Activated CD4-positive, alpha-beta memory T cell treated with anti-CD3 and anti-CD28 coated beads, Interleukin-2, amount 10 ng/mL, durations not matched to agents 7 days and 5 days (primary cell): Measurements from ENCODE around the gene PLD2. TPM values are rescaled to one million over a fixed set of nuclear protein-coding genes. Genes with fewer than 3 reads are reported as not detected.

ENCODE experiments used
- CTCF ChIA-PET: fragments of 350-600 bp; sonication (Branson Sonifier 250); formaldehyde crosslinking; loops from one replicate; lab custom pipeline; 2021; ENCODE audit warnings: antibody characterized with exemption, inconsistent platforms; lab: Charles Lee
- POLR2A ChIA-PET: fragments of 350-600 bp; sonication (Branson Sonifier 250); formaldehyde crosslinking; loops from one replicate; lab custom pipeline; 2021; ENCODE audit warnings: antibody characterized with exemption; lab: Charles Lee
- DNase-seq: peaks from one replicate; pipeline ENCODE4 v3.0.0-alpha.2; 2020
- H3K27ac Mint-ChIP-seq: one replicate; pipeline ENCODE4 v1.8.0; 2021; ENCODE audit warnings: mild to moderate bottlenecking, mixed read lengths
- H3K27me3 Mint-ChIP-seq: one replicate; pipeline ENCODE4 v1.8.0; 2021; ENCODE audit warnings: mixed read lengths
- H3K36me3 Mint-ChIP-seq: one replicate; pipeline ENCODE4 v1.8.0; 2021; ENCODE audit warnings: low read depth, mixed read lengths
- H3K4me1 Mint-ChIP-seq: one replicate; pipeline ENCODE4 v1.8.0; 2021; ENCODE audit warnings: mixed read lengths
- H3K4me3 Mint-ChIP-seq: one replicate; pipeline ENCODE4 v1.8.0; 2021; ENCODE audit warnings: mild to moderate bottlenecking, mixed read lengths
- H3K9me3 Mint-ChIP-seq: one replicate; pipeline ENCODE4 v1.8.0; 2021; ENCODE audit warnings: mixed read lengths
- total RNA-seq, 2 experiments: library from RNA; stranded (reverse); gene quantifications; one replicate each; pipeline ENCODE4 v1.2.3, GENCODE V29; 2021

PLD2 gene, protein sequence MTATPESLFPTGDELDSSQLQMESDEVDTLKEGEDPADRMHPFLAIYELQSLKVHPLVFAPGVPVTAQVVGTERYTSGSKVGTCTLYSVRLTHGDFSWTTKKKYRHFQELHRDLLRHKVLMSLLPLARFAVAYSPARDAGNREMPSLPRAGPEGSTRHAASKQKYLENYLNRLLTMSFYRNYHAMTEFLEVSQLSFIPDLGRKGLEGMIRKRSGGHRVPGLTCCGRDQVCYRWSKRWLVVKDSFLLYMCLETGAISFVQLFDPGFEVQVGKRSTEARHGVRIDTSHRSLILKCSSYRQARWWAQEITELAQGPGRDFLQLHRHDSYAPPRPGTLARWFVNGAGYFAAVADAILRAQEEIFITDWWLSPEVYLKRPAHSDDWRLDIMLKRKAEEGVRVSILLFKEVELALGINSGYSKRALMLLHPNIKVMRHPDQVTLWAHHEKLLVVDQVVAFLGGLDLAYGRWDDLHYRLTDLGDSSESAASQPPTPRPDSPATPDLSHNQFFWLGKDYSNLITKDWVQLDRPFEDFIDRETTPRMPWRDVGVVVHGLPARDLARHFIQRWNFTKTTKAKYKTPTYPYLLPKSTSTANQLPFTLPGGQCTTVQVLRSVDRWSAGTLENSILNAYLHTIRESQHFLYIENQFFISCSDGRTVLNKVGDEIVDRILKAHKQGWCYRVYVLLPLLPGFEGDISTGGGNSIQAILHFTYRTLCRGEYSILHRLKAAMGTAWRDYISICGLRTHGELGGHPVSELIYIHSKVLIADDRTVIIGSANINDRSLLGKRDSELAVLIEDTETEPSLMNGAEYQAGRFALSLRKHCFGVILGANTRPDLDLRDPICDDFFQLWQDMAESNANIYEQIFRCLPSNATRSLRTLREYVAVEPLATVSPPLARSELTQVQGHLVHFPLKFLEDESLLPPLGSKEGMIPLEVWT
- total RNA-seq: 10 to 100 TPM; 17.4 to 20.7 TPM

DNA sequence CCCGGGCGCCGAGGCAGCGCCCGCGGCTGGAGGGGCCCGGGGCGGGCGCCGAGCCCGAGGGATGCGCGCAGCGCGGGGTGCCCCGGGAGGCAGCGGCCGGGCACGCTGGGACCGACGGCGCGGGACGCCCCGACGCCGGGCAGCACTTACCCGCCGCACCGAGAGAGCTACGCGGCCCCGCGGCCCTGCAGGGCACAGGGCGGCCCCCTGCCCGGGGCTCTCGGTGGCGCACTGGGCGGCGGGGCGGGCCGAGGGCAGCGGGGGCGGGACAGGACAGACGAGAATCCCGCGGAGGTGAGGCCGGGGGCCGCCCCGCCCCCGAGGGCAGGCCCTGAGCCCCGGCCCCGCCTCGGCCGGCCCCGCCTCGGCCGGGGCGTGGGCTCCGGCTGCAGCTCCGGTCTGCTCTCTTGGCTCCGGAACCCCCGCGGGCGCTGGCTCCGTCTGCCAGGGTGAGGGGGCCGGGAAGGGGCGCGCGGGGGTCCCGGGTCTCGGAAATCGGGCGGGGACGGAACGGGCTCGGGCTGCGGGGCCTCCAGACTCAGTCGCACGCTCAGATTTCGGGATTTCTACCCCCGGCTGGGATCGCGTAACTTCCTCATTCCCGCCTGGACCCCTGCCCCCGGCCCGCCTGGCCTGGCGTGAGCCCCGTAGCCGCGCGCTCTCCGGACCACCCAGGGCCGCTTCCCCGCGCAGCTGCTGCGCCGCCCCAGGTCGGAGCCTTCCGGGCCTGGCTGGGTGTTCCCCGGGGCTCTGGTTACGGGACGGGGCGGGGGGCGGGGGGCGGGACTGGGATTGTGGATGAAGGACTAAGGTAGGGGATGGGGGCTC lies at the start of gene PLD2:
TSS of gene PLD2 (plus strand) at position 376 of the 828 bp plus-strand sequence. CDS start 621 bp downstream, outside the sequence.
- peaks cover 4% of the 10 kb centered on the region for H3K36me3 Mint-ChIP-seq
- no peaks in the 10 kb centered on the region for H3K27me3 Mint-ChIP-seq
- ChIA-PET POLR2A (interaction anchor here (0.6 to 2.0 kb wide), 12 partner anchors 9 to 104 kb away, joined by 3 to 19 read pairs (median 4); partner anchors contain the start of genes ARRB2, GLTPD2, MINK1 and PELP1), CTCF (interaction anchor here (1.3 to 3.6 kb wide), 4 partner anchors 11 to 82 kb away, joined by 3 to 17 read pairs (median 6); partner anchors contain the start of genes GLTPD2, MED11 and PSMB6)
- H3K27ac Mint-ChIP-seq: no peak within 1 kb of the TSS
- H3K9me3 Mint-ChIP-seq: no peaks in the 10 kb centered on the region
- H3K4me1 Mint-ChIP-seq: peaks cover 23% of the 10 kb centered on the region
- peak within 1 kb of the TSS; percentile 74 for H3K4me3 Mint-ChIP-seq
- DNase-seq: peak; percentile 88

DNA sequence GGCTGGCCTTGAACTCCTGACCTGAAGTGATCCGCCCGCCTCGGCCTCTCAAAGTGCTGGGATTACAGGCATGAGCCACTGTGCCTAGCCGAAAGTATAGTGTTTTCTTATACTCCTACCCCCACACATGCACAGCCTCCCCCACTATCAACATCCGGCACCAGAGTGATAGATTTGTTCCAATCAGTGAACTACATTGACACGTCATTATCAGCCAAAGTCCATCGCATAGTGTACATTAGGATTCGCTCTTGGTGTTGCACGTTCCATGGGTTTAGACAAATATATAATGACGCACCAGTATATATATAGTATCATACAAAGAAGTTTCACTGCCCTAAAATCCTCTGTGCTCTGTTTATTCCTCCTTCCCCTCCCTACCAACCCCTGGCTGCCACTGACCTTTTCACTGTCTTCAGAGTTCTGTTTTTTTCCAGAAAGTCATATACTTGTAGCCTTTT lies 47.1 kb upstream of the PLD2 start:
- Mint-ChIP-seq H3K36me3 (no peaks in the 10 kb centered on the region), H3K27ac (no peak overlapping the region), H3K9me3 (no peaks in the 10 kb centered on the region), H3K4me3 (no peak overlapping the region), H3K27me3 (peaks cover 29% of the 10 kb centered on the region), H3K4me1 (no peaks in the 10 kb centered on the region)
- POLR2A ChIA-PET: no interaction called here
- no peak for DNase-seq
- CTCF ChIA-PET: no interaction called here

DNA sequence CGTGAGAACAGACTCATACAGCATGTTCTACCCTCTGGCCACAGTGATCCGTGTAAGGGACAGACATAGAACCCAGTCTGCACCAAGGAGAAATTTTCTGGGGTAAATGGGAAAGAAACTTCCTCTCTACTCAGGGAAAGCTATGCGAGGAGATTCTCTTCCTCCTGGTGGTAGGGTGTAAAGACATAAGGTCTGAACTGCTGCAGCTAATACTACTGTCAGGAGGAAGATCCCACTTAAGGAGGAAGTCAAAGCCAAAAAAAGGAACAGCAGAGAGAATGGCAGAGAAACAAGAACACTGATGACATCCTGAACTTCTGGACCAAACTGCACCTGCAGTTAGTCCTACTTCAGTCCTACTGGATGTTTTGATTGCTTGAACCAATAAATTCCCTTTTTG lies 42.4 kb upstream of the PLD2 start:
- CTCF ChIA-PET: no interaction called here

DNA sequence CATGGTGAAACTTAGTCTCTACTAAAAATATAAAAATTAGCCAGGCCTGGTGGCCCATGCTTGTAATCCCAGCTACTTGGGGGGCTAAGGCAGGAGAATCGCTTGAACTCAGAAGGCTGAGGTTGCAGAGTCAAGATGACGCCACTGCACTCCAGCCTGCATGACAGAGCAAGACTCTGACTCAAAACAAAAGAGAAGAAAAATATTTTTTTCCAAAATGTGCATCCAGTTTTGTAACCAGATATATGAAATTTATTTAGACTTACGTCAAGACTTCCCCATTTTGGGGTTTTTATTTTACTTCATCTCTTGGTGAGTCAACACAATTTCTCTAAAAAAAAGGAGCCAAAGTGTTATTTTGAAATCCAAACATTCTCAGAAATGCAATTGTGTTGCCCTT lies 40.8 kb upstream of the PLD2 start:
- Mint-ChIP-seq H3K36me3 (no peaks in the 10 kb centered on the region), H3K9me3 (no peaks in the 10 kb centered on the region), H3K27ac (no peak overlapping the region), H3K4me3 (no peak overlapping the region), H3K4me1 (peaks cover 12% of the 10 kb centered on the region), H3K27me3 (peaks cover 16% of the 10 kb centered on the region)
- POLR2A ChIA-PET: no interaction called here
- DNase-seq: no peak
- CTCF ChIA-PET: no interaction called here

More for the DNA sequence above, 42.4 kb upstream of the PLD2 start:
- peaks cover 22% of the 10 kb centered on the region for H3K27me3 Mint-ChIP-seq
- POLR2A ChIA-PET: no interaction called here
- no peak overlapping the region for H3K27ac Mint-ChIP-seq
- H3K36me3 Mint-ChIP-seq: no peaks in the 10 kb centered on the region
- no peaks in the 10 kb centered on the region for H3K9me3 Mint-ChIP-seq
- peaks cover 2% of the 10 kb centered on the region for H3K4me1 Mint-ChIP-seq
- no peak overlapping the region for H3K4me3 Mint-ChIP-seq
- no peak for DNase-seq

DNA sequence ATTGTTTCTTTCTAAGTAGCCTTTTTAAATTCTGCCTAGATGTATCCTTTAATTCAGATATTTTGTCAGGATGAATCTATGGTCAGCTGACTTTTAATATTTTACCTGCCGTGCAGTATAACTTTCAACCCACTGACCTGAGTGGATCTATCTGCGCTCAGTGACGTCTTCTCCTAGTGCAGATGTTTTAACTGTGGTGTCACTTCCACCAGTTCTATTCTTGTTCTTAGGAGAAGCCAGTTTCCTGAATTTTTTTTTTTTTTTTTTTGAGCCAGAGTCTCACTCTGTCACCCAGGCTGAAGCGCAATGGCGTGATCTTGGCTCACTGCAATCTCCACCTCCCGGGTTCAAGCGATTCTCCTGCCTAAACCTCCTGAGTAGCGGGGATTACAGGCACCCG lies 40.2 kb upstream of the PLD2 start:
- no peak for DNase-seq
- Mint-ChIP-seq H3K27me3 (peaks cover 16% of the 10 kb centered on the region), H3K4me1 (peaks cover 17% of the 10 kb centered on the region), H3K4me3 (no peak overlapping the region), H3K27ac (no peak overlapping the region), H3K36me3 (no peaks in the 10 kb centered on the region), H3K9me3 (no peaks in the 10 kb centered on the region)
- ChIA-PET CTCF (no interaction called here), POLR2A (no interaction called here)

DNA sequence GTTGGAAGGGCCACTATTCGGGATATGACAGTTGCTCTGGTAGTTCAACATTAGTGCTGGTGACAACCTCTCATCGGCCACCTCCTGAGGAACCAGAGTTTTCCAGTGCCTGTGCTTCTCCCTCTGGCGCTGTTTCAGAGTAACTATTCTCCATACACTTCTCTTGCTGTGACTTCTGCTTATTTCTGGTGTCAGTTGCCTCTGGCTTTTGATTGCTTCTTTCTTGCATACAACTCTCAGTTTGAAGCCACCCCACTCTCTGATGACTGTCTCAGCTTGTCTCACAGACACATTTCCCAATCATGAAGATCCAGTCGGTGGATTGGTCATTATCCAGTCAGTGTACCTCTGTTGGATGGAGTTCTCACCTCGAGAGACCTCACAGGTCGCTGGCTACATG lies 38.7 kb upstream of the PLD2 start:
- CTCF ChIA-PET: no interaction called here
- Mint-ChIP-seq H3K4me1 (peaks cover 26% of the 10 kb centered on the region), H3K4me3 (no peak overlapping the region), H3K27me3 (peaks cover 19% of the 10 kb centered on the region), H3K9me3 (no peaks in the 10 kb centered on the region), H3K36me3 (no peaks in the 10 kb centered on the region), H3K27ac (no peak overlapping the region)
- POLR2A ChIA-PET: no interaction called here
- DNase-seq: no peak

DNA sequence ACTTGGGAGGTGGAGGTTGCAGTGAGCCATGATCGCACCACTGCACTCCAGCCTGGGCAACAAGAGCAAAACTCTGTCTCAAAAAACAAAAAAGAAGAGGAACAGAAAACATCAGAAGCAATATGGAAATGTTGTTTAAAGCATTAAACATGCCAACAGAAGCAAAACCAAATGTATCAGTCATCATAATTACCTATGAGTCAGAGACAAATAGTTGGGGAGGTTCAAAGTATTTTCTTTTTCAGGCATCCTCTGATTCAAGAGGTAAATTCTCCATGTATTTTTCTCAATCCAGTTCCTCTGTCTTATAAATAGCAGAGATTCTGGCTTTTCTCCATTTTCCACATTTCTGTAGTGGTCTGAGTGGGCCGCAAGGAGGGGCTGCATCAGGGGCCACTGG lies 37.3 kb upstream of the PLD2 start:
- DNase-seq: no peak
- Mint-ChIP-seq H3K27ac (no peak overlapping the region), H3K36me3 (no peaks in the 10 kb centered on the region), H3K4me3 (no peak overlapping the region), H3K4me1 (peaks cover 28% of the 10 kb centered on the region), H3K27me3 (peaks cover 20% of the 10 kb centered on the region), H3K9me3 (no peaks in the 10 kb centered on the region)
- POLR2A ChIA-PET: no interaction called here
- CTCF ChIA-PET: interaction anchor here (0.7 kb wide), 1 partner anchor 114 kb away, joined by 4 read pairs; no protein-coding TSS in a partner anchor

DNA sequence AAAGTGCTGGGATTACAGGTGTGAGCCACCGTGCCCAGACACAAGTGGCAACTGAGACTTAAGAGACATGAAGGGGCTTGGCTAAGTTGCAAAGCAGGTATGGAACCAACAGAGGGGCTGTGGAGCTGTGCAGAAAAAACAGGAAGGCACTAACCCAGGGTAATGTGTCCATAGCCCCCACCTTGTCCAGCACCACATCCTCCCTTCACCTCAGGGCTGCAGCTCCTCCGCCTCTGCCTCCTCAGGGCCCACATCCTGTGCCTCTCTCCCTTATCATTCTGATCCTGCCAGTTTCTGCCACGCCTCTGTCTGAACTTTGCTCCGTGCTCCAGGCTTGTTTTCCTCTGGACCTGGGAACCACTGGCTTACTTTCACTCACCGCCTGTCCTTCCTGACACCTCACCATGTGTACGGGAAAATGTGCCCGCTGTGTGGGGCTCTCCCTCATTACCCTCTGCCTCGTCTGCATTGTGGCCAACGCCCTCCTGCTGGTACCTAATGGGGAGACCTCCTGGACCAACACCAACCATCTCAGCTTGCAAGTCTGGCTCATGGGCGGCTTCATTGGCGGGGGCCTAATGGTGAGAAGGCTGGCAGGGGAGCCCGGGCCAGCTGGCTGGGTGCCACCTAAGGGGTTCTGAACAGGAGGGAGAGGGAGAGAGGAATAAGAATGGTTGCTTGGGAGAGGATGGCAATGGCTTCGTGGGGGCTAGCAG lies 35.3 kb upstream of the PLD2 start, which contains the start of gene TM4SF5:
TSS of gene TM4SF5 (plus strand) at position 368 of the 716 bp plus-strand sequence. CDS start at position 405, 37 bp downstream.
- ChIA-PET CTCF (interaction anchor here (0.8 to 2.3 kb wide), 4 partner anchors 16 to 61 kb away, joined by 3 to 18 read pairs (median 4); partner anchors contain the start of genes ARRB2 and GLTPD2), POLR2A (interaction anchor here (0.8 to 2.0 kb wide), 3 partner anchors 15 to 62 kb away, joined by 3 to 9 read pairs (median 6); partner anchors contain the start of genes ARRB2 and VMO1)
- Mint-ChIP-seq H3K27me3 (peaks cover 22% of the 10 kb centered on the region), H3K9me3 (no peaks in the 10 kb centered on the region), H3K4me1 (peaks cover 28% of the 10 kb centered on the region), H3K4me3 (no peak within 1 kb of the TSS), H3K36me3 (no peaks in the 10 kb centered on the region), H3K27ac (peak within 1 kb of the TSS; percentile 38)
- DNase-seq: peak; percentile 72

DNA sequence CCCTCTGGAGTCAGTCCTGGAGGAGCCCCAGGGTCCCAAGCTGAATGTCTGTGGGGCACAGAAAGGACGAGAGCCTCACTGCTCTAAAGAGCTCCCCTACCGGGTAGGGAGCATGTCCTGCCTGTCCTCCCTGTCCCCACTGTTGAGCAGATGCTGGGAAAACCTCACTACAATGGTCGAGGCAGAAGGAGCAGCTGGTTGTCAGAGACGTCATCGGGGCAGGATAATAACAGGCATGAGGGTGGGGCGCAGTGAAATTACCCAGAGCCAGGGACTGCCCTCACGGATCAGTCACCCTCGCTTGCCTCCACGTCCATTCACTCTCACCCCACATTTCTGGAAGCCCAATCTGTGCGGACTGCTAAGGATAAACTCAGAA lies 34.7 kb upstream of the PLD2 start:
- peaks cover 28% of the 10 kb centered on the region for H3K4me1 Mint-ChIP-seq
- H3K27ac Mint-ChIP-seq: no peak overlapping the region
- POLR2A ChIA-PET: interaction anchor here (0.8 to 2.0 kb wide), 3 partner anchors 14 to 62 kb away, joined by 3 to 9 read pairs (median 6); partner anchors contain the start of genes ARRB2 and VMO1
- no peak for DNase-seq
- CTCF ChIA-PET: interaction anchor here (2.3 kb wide), 1 partner anchor 18 kb away, joined by 18 read pairs; the partner anchor contains the start of gene GLTPD2
- no peak overlapping the region for H3K4me3 Mint-ChIP-seq
- H3K36me3 Mint-ChIP-seq: no peaks in the 10 kb centered on the region
- peaks cover 22% of the 10 kb centered on the region for H3K27me3 Mint-ChIP-seq
- no peaks in the 10 kb centered on the region for H3K9me3 Mint-ChIP-seq

DNA sequence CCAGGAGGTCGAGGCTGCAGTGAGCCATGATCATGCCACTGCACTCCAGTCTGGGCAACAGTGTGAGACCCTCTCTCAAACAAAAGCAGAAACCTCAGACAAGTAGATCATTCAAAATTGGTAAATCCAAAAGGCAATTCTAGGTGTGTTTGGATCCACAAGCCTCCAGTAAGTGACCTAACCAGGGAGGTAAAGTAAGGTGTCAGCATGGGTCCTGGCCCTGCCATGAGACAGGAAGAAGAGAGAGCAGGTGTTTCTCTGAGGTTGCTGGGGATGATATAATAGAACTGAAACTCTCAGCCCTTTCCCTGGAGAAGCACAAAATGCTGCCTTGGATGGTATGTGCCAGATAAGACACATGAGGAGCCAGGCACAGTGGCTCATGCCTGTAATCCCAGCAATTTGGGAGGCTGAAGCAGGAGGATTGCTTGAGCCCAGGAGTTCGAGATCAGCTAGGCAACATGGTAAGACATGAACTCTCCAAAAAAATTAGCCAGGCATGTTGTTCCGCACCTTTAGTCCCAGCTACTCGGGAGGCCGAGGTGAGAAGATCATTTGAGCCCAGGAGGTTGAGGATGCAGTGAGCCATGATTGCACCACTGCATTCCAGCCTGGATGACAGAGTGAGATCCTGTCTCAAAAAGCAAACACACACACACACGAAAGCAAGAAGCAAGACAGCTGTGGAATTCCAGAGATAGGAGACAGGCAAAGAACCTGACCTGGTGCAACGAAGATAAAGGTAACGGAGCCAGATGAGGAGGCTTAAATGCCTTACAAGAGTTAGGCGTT lies 28.8 kb upstream of the PLD2 start:
- ChIA-PET CTCF (interaction anchor here (0.8 to 2.1 kb wide), 2 partner anchors 9 to 12 kb away, joined by 5 to 7 read pairs; no protein-coding TSS in a partner anchor), POLR2A (interaction anchor here (0.9 kb wide), 1 partner anchor 30 kb away, joined by 3 read pairs; no protein-coding TSS in a partner anchor)
- H3K4me1 Mint-ChIP-seq: peaks cover 5% of the 10 kb centered on the region
- H3K36me3 Mint-ChIP-seq: no peaks in the 10 kb centered on the region
- no peak for DNase-seq
- no peak overlapping the region for H3K27ac Mint-ChIP-seq
- H3K27me3 Mint-ChIP-seq: peaks cover 42% of the 10 kb centered on the region
- no peaks in the 10 kb centered on the region for H3K9me3 Mint-ChIP-seq
- no peak overlapping the region for H3K4me3 Mint-ChIP-seq
